HepG2 (cell line): Measurements from ENCODE around the gene CEBPE. TPM values are rescaled to one million over a fixed set of nuclear protein-coding genes. Genes with fewer than 3 reads are reported as not detected.

Source experiments
- ATAC-seq: fragments of 200-7000 bp; cut with Tn5 transposase; 3 replicates; pipeline ENCODE4 v1.9.1; 2020; ENCODE audit warnings: mild to moderate bottlenecking, moderate library complexity
- BruUV-seq: library from RNA; stranded (reverse); fragments of 400-500 nt; replicated peaks from 2 replicates; lab custom pipeline; 2021; lab: Mats Ljungman, UMichigan
- CTCF ChIA-PET: fragments of 300-600 bp; formaldehyde crosslinking; extraction: SDS; loops from one replicate; lab custom pipeline; 2021; ENCODE audit warnings: low total read pairs, inconsistent platforms, low intra/inter-chr PET ratio; lab: Yijun Ruan, JAX
- POLR2A ChIA-PET: fragments of 350-600 bp; sonication (Branson Sonifier 250); formaldehyde crosslinking; loops from one replicate; lab custom pipeline; 2020; ENCODE audit warnings: antibody characterized with exemption, inconsistent platforms; lab: Yijun Ruan, JAX
- DNase-seq: peaks from one replicate; pipeline ENCODE4 v3.0.0-alpha.2; 2015; ENCODE audit warnings: low spot score
- FAIRE-seq: peaks from 3 replicates; lab custom pipeline; 2011; peaks lifted over from hg19 to GRCh38; lab: Jason Lieb, UNC
- H2AFZ ChIP-seq: one replicate; pipeline ENCODE4 v1.6.1; 2011; ENCODE audit warnings: low read length, inconsistent platforms
- H3K27ac ChIP-seq: fragments of 300-600 bp; 3 replicates; pipeline ENCODE4 v1.8.0; 2011; ENCODE audit warnings: mixed run types, mild to moderate bottlenecking, mixed read lengths, low read length, inconsistent platforms; ENCODE audit not compliant: insufficient read depth; ENCODE audit errors: extremely low read length
- H3K27me3 ChIP-seq, 2 experiments: fragments of 200-600 bp in 1 of 2; 2 replicates in 1 of 2; 3 replicates in 1 of 2; pipeline versions ENCODE4 v1.6.0 to v1.8.0; 2011; ENCODE audit warnings: low read length in 2 of 2, mild to moderate bottlenecking in 2 of 2, moderate library complexity in 2 of 2, inconsistent platforms in 1 of 2; ENCODE audit not compliant: insufficient read depth in 2 of 2, control insufficient read depth in 1 of 2
- H3K36me3 ChIP-seq, 2 experiments: fragments of 200-600 bp in 1 of 2; replicated peaks in 1 of 2; 2 replicates in 1 of 2; 3 replicates in 1 of 2; pipeline versions ENCODE4 v1.5.1 to v1.8.0; 2011; ENCODE audit warnings: low read length in 2 of 2, inconsistent platforms in 1 of 2; ENCODE audit not compliant: insufficient read depth in 2 of 2, control insufficient read depth in 1 of 2
- H3K4me1 ChIP-seq: 2 replicates; pipeline ENCODE4 v1.5.1; 2012; ENCODE audit warnings: low read length, inconsistent platforms; ENCODE audit not compliant: insufficient read depth
- H3K4me2 ChIP-seq: 2 replicates; pipeline ENCODE4 v1.6.0; 2011; ENCODE audit warnings: low read depth, low read length, inconsistent platforms
- H3K4me3 ChIP-seq, 3 experiments: fragments of 200-600 bp in 1 of 3; sonication (generic), shearing (Covaris generic) in 1 of 3; replicated peaks in 1 of 3; 2 replicates each; pipeline ENCODE4 v1.5.1; 2011 to 2016; ENCODE audit warnings: low read length in 3 of 3, inconsistent platforms in 2 of 3, low read depth in 2 of 3, mild to moderate bottlenecking in 2 of 3, control low read depth in 1 of 3, mixed read lengths in 1 of 3; ENCODE audit not compliant: insufficient read depth in 1 of 3
- H3K79me2 ChIP-seq: one replicate; pipeline ENCODE4 v1.6.1; 2011; ENCODE audit warnings: low read length, inconsistent platforms; ENCODE audit not compliant: insufficient read depth
- H3K9ac ChIP-seq: 2 replicates; pipeline ENCODE4 v1.6.0; 2011; ENCODE audit warnings: mild to moderate bottlenecking, low read depth, low read length, inconsistent platforms; ENCODE audit not compliant: insufficient read depth
- H3K9me3 ChIP-seq: 2 replicates; pipeline ENCODE4 v1.5.1; 2012; ENCODE audit warnings: mild to moderate bottlenecking, low read length
- H4K20me1 ChIP-seq: 2 replicates; pipeline ENCODE4 v1.6.0; 2011; ENCODE audit warnings: inconsistent platforms, mild to moderate bottlenecking, low read length, moderate library complexity; ENCODE audit not compliant: insufficient read depth
- ATRX ChIP-seq: sonication (generic); formaldehyde crosslinking; IDR thresholded peaks from 2 replicates; pipeline ENCODE4 v1.4.0; 2020; ENCODE audit warnings: missing genetic modification reagents, borderline replicate concordance
- FOXC1 ChIP-seq: sonication (generic); formaldehyde crosslinking; IDR thresholded peaks from 2 replicates; pipeline ENCODE4 v1.8.0; 2022; ENCODE audit warnings: mild to moderate bottlenecking, missing genetic modification reagents, borderline replicate concordance
- MLLT10 ChIP-seq: sonication (generic); formaldehyde crosslinking; IDR thresholded peaks from 2 replicates; pipeline ENCODE4 v1.4.0; 2020; ENCODE audit warnings: missing genetic modification reagents
- NR1H2 ChIP-seq: sonication (generic); formaldehyde crosslinking; IDR thresholded peaks from 2 replicates; pipeline ENCODE4 v1.8.1; 2022; ENCODE audit warnings: low read depth, missing genetic modification reagents, borderline replicate concordance
- ZBTB8A ChIP-seq: sonication (generic); formaldehyde crosslinking; IDR thresholded peaks from 2 replicates; pipeline ENCODE4 v1.4.0; 2020; ENCODE audit warnings: mild to moderate bottlenecking, low read depth, missing genetic modification reagents, borderline replicate concordance
- ZNF501 ChIP-seq: sonication (generic); formaldehyde crosslinking; IDR thresholded peaks from 2 replicates; pipeline ENCODE4 v1.5.1; 2020; ENCODE audit warnings: mild to moderate bottlenecking, moderate library complexity, missing genetic modification reagents
- ZNF792 ChIP-seq: IDR thresholded peaks from 2 replicates; pipeline ENCODE4 v1.6.1; 2016
- WGBS: methylation state at CpG from one replicate; pipeline ENCODE4 v1.1.6; 2017; ENCODE audit warnings: low lambda C conversion rate; 5-methylcytosine and 5-hydroxymethylcytosine counted together
- in situ Hi-C: cut with HindIII; loops from 2 replicates; pipeline ENCODE4 v1.10.0; 2017; ENCODE audit warnings: low pct_unique_long_range_greater_than_20kb; ENCODE audit not compliant: extremely low pct_ligation_motif_present
- intact Hi-C: fragments of 100-400 bp; cut with micrococcal nuclease; formaldehyde crosslinking; loops from one replicate; pipeline ENCODE4 v1.10.0; 2022; ENCODE audit not compliant: unreplicated experiment
- polyA plus RNA-seq, 8 experiments: library from polyadenylated mRNA; depleted of rRNA in 3 of 8; stranded (reverse) in 7 of 8; unstranded in 1 of 8; fragments of >200 nt; fragmentation: Illumina TruSeq in 4 of 8; extraction: Trizol in 4 of 8; gene quantifications; 2 replicates each; pipeline versions ENCODE4 v1.2.1 to v1.2.3, GENCODE V29; 2011 to 2016; ENCODE audit warnings: low read depth in 4 of 8, missing spikeins in 1 of 8, mixed read lengths in 1 of 8; ENCODE audit not compliant: insufficient read depth in 1 of 8
- total RNA-seq, 5 experiments: library from RNA; depleted of rRNA; stranded (reverse); fragments of >200 nt; fragmentation: Illumina TruSeq; extraction: Trizol; gene quantifications; 2 replicates each; pipeline ENCODE4 v1.2.3, GENCODE V29; 2016; ENCODE audit warnings: low read depth in 1 of 5
- TF ChIP-seq, protein P1 (sequence below): sonication (generic); formaldehyde crosslinking; IDR thresholded peaks from 2 replicates; pipeline ENCODE4 v1.8.1; 2022; ENCODE audit warnings: low read depth, mild to moderate bottlenecking, missing genetic modification reagents
- TF ChIP-seq, protein P2 (sequence below): sonication (generic); formaldehyde crosslinking; IDR thresholded peaks from 2 replicates; pipeline ENCODE4 v1.5.1; 2020; ENCODE audit warnings: mild to moderate bottlenecking, moderate library complexity, missing genetic modification reagents
- TF ChIP-seq, protein P3 (sequence below): sonication (generic); formaldehyde crosslinking; IDR thresholded peaks from 2 replicates; pipeline ENCODE4 v1.9.0; 2021; ENCODE audit warnings: missing genetic modification reagents, mild to moderate bottlenecking, borderline replicate concordance
- TF ChIP-seq, protein P4 (sequence below): sonication (generic); IDR thresholded peaks from 2 replicates; pipeline ENCODE4 v1.6.1; 2016; ENCODE audit warnings: low read depth, borderline replicate concordance
- TF ChIP-seq, protein P5 (sequence below): sonication (generic); formaldehyde crosslinking; conservative IDR thresholded peaks from 2 replicates; pipeline ENCODE4 v1.8.1; 2023; ENCODE audit warnings: missing genetic modification reagents
- TF ChIP-seq, protein P6 (sequence below): sonication (generic); formaldehyde crosslinking; IDR thresholded peaks from 2 replicates; pipeline ENCODE4 v1.9.0; 2021; ENCODE audit warnings: missing genetic modification reagents, mild to moderate bottlenecking, borderline replicate concordance

CEBPE gene
- total and polyA plus RNA-seq, 2 of the 13 experiments (the other 11 are each of a cell fraction or from before 2014, with no cell fraction given): 0.09 to 0.11 TPM

DNA sequence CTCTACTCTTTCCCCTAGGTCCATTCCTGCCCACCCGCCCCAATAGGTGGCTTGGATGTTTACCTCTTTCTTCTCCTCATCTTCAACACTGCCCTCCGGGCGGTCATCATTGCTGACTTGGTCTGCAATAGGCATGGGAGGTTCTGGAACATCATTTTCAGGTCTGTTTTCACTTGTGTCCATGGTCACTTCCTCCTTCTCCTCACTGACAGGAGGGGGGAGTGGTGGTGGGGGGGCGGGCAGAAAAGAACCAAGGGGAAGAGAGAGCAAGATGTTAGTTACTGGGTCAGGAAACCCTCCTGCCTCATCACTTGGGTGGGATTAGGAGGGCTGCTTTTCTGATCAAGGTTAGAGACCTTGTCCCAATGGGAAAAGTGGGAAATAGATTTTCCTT, 49.6 kb downstream of the CEBPE start:
- Histone ChIP-seq H3K27ac (peak overlapping the region; percentile 5), H3K4me1 (peaks cover 42% of the 10 kb centered on the region), H3K27me3 (no peaks in the 10 kb centered on the region; a peak in 1 of 5 replicates), H4K20me1 (peaks cover 12% of the 10 kb centered on the region), H3K4me2 (no peak overlapping the region), H3K9me3 (no peaks in the 10 kb centered on the region), H3K9ac (no peak overlapping the region; the same call in 1 of the 2 replicates), H3K4me3 (no peak overlapping the region), H2AFZ (no peak overlapping the region), H3K36me3 (peaks cover 40 to 72% of the 10 kb centered on the region in 2 experiments), H3K79me2 (peaks cover 45% of the 10 kb centered on the region)
- FAIRE-seq: no peak
- DNase-seq: no peak
- BruUV-seq: no TSS peak
- CTCF ChIA-PET: interaction anchor here (0.9 to 4.5 kb wide), 17 partner anchors 9 to 512 kb away, joined by 3 to 34 read pairs (median 5); partner anchors contain the start of genes ACIN1, C14orf119 and CDH24
- intact Hi-C loops: loop anchor here (1.0 to 2.0 kb wide), 3 partner anchors 8 to 117 kb away; no protein-coding TSS in a partner anchor
- POLR2A ChIA-PET: interaction anchor here (0.6 to 2.0 kb wide), 33 partner anchors 8 to 1144 kb away, joined by 3 to 80 read pairs (median 4); partner anchors contain the start of genes ACIN1, AJUBA, BCL2L2 and C14orf119
- in situ Hi-C loops: loop anchor here (5.0 kb wide), 1 partner anchor 38 kb away; no protein-coding TSS in a partner anchor
- 95% methylated on average over 4 of the region's 4 CpGs for WGBS
- ATAC-seq: no peak; the same call in 2 of the 3 replicates
- TF ChIP-seq ZNF501 (CRISPR knock-in tag): no peak
- TF ChIP-seq ZBTB8A (CRISPR knock-in tag): no peak
- TF ChIP-seq, protein P1, sequence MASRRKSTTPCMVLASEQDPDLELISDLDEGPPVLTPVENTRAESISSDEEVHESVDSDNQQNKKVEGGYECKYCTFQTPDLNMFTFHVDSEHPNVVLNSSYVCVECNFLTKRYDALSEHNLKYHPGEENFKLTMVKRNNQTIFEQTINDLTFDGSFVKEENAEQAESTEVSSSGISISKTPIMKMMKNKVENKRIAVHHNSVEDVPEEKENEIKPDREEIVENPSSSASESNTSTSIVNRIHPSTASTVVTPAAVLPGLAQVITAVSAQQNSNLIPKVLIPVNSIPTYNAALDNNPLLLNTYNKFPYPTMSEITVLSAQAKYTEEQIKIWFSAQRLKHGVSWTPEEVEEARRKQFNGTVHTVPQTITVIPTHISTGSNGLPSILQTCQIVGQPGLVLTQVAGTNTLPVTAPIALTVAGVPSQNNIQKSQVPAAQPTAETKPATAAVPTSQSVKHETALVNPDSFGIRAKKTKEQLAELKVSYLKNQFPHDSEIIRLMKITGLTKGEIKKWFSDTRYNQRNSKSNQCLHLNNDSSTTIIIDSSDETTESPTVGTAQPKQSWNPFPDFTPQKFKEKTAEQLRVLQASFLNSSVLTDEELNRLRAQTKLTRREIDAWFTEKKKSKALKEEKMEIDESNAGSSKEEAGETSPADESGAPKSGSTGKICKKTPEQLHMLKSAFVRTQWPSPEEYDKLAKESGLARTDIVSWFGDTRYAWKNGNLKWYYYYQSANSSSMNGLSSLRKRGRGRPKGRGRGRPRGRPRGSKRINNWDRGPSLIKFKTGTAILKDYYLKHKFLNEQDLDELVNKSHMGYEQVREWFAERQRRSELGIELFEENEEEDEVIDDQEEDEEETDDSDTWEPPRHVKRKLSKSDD (CRISPR knock-in tag): no peak
- TF ChIP-seq, protein P2, sequence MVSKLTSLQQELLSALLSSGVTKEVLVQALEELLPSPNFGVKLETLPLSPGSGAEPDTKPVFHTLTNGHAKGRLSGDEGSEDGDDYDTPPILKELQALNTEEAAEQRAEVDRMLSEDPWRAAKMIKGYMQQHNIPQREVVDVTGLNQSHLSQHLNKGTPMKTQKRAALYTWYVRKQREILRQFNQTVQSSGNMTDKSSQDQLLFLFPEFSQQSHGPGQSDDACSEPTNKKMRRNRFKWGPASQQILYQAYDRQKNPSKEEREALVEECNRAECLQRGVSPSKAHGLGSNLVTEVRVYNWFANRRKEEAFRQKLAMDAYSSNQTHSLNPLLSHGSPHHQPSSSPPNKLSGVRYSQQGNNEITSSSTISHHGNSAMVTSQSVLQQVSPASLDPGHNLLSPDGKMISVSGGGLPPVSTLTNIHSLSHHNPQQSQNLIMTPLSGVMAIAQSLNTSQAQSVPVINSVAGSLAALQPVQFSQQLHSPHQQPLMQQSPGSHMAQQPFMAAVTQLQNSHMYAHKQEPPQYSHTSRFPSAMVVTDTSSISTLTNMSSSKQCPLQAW (CRISPR knock-in tag): no peak
- TF ChIP-seq, protein P3, sequence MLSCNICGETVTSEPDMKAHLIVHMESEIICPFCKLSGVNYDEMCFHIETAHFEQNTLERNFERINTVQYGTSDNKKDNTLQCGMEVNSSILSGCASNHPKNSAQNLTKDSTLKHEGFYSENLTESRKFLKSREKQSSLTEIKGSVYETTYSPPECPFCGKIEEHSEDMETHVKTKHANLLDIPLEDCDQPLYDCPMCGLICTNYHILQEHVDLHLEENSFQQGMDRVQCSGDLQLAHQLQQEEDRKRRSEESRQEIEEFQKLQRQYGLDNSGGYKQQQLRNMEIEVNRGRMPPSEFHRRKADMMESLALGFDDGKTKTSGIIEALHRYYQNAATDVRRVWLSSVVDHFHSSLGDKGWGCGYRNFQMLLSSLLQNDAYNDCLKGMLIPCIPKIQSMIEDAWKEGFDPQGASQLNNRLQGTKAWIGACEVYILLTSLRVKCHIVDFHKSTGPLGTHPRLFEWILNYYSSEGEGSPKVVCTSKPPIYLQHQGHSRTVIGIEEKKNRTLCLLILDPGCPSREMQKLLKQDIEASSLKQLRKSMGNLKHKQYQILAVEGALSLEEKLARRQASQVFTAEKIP (CRISPR knock-in tag): no peak
- TF ChIP-seq, protein P4, sequence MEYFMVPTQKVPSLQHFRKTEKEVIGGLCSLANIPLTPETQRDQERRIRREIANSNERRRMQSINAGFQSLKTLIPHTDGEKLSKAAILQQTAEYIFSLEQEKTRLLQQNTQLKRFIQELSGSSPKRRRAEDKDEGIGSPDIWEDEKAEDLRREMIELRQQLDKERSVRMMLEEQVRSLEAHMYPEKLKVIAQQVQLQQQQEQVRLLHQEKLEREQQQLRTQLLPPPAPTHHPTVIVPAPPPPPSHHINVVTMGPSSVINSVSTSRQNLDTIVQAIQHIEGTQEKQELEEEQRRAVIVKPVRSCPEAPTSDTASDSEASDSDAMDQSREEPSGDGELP: no peak
- TF ChIP-seq FOXC1 (CRISPR knock-in tag): 0 out of 2 replicates have a peak, but pooled peaks have one; percentile 45
- TF ChIP-seq NR1H2 (CRISPR knock-in tag): no peak
- TF ChIP-seq ATRX: no peak
- no peak for TF ChIP-seq MLLT10
- TF ChIP-seq, protein P5, sequence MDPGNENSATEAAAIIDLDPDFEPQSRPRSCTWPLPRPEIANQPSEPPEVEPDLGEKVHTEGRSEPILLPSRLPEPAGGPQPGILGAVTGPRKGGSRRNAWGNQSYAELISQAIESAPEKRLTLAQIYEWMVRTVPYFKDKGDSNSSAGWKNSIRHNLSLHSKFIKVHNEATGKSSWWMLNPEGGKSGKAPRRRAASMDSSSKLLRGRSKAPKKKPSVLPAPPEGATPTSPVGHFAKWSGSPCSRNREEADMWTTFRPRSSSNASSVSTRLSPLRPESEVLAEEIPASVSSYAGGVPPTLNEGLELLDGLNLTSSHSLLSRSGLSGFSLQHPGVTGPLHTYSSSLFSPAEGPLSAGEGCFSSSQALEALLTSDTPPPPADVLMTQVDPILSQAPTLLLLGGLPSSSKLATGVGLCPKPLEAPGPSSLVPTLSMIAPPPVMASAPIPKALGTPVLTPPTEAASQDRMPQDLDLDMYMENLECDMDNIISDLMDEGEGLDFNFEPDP (CRISPR knock-in tag): 0 out of 2 replicates have a peak, but pooled peaks have one; percentile 71
- TF ChIP-seq, protein P6, sequence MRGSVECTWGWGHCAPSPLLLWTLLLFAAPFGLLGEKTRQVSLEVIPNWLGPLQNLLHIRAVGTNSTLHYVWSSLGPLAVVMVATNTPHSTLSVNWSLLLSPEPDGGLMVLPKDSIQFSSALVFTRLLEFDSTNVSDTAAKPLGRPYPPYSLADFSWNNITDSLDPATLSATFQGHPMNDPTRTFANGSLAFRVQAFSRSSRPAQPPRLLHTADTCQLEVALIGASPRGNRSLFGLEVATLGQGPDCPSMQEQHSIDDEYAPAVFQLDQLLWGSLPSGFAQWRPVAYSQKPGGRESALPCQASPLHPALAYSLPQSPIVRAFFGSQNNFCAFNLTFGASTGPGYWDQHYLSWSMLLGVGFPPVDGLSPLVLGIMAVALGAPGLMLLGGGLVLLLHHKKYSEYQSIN (CRISPR knock-in tag): no peak
- TF ChIP-seq ZNF792 (CRISPR knock-in tag): no peak
